HepG2 (cell line): ENCODE measurements around the gene HLA-DQA1. TPM values are rescaled to one million over a fixed set of nuclear protein-coding genes. Genes with fewer than 3 reads are reported as not detected.

Experiments used
- ATAC-seq: fragments of 200-7000 bp; cut with Tn5 transposase; 3 replicates; pipeline ENCODE4 v1.9.1; 2020; ENCODE audit warnings: mild to moderate bottlenecking, moderate library complexity
- BruUV-seq: library from RNA; stranded (reverse); fragments of 400-500 nt; replicated peaks from 2 replicates; lab custom pipeline; 2021; lab: Mats Ljungman, UMichigan
- CTCF ChIA-PET: fragments of 300-600 bp; formaldehyde crosslinking; extraction: SDS; loops from one replicate; lab custom pipeline; 2021; ENCODE audit warnings: low total read pairs, inconsistent platforms, low intra/inter-chr PET ratio; lab: Yijun Ruan, JAX
- POLR2A ChIA-PET: fragments of 350-600 bp; sonication (Branson Sonifier 250); formaldehyde crosslinking; loops from one replicate; lab custom pipeline; 2020; ENCODE audit warnings: antibody characterized with exemption, inconsistent platforms; lab: Yijun Ruan, JAX
- DNase-seq: peaks from one replicate; pipeline ENCODE4 v3.0.0-alpha.2; 2015; ENCODE audit warnings: low spot score
- FAIRE-seq: peaks from 3 replicates; lab custom pipeline; 2011; peaks lifted over from hg19 to GRCh38; lab: Jason Lieb, UNC
- H2AFZ ChIP-seq: one replicate; pipeline ENCODE4 v1.6.1; 2011; ENCODE audit warnings: low read length, inconsistent platforms
- H3K27ac ChIP-seq: fragments of 300-600 bp; 3 replicates; pipeline ENCODE4 v1.8.0; 2011; ENCODE audit warnings: mixed run types, mild to moderate bottlenecking, mixed read lengths, low read length, inconsistent platforms; ENCODE audit not compliant: insufficient read depth; ENCODE audit errors: extremely low read length
- H3K27me3 ChIP-seq, 2 experiments: fragments of 200-600 bp in 1 of 2; 2 replicates in 1 of 2; 3 replicates in 1 of 2; pipeline versions ENCODE4 v1.6.0 to v1.8.0; 2011; ENCODE audit warnings: low read length in 2 of 2, mild to moderate bottlenecking in 2 of 2, moderate library complexity in 2 of 2, inconsistent platforms in 1 of 2; ENCODE audit not compliant: insufficient read depth in 2 of 2, control insufficient read depth in 1 of 2
- H3K36me3 ChIP-seq, 2 experiments: fragments of 200-600 bp in 1 of 2; replicated peaks in 1 of 2; 2 replicates in 1 of 2; 3 replicates in 1 of 2; pipeline versions ENCODE4 v1.5.1 to v1.8.0; 2011; ENCODE audit warnings: low read length in 2 of 2, inconsistent platforms in 1 of 2; ENCODE audit not compliant: insufficient read depth in 2 of 2, control insufficient read depth in 1 of 2
- H3K4me1 ChIP-seq: 2 replicates; pipeline ENCODE4 v1.5.1; 2012; ENCODE audit warnings: low read length, inconsistent platforms; ENCODE audit not compliant: insufficient read depth
- H3K4me2 ChIP-seq: 2 replicates; pipeline ENCODE4 v1.6.0; 2011; ENCODE audit warnings: low read depth, low read length, inconsistent platforms
- H3K4me3 ChIP-seq, 3 experiments: fragments of 200-600 bp in 1 of 3; sonication (generic), shearing (Covaris generic) in 1 of 3; replicated peaks in 1 of 3; 2 replicates each; pipeline ENCODE4 v1.5.1; 2011 to 2016; ENCODE audit warnings: low read length in 3 of 3, inconsistent platforms in 2 of 3, low read depth in 2 of 3, mild to moderate bottlenecking in 2 of 3, control low read depth in 1 of 3, mixed read lengths in 1 of 3; ENCODE audit not compliant: insufficient read depth in 1 of 3
- H3K79me2 ChIP-seq: one replicate; pipeline ENCODE4 v1.6.1; 2011; ENCODE audit warnings: low read length, inconsistent platforms; ENCODE audit not compliant: insufficient read depth
- H3K9ac ChIP-seq: 2 replicates; pipeline ENCODE4 v1.6.0; 2011; ENCODE audit warnings: mild to moderate bottlenecking, low read depth, low read length, inconsistent platforms; ENCODE audit not compliant: insufficient read depth
- H3K9me3 ChIP-seq: 2 replicates; pipeline ENCODE4 v1.5.1; 2012; ENCODE audit warnings: mild to moderate bottlenecking, low read length
- H4K20me1 ChIP-seq: 2 replicates; pipeline ENCODE4 v1.6.0; 2011; ENCODE audit warnings: inconsistent platforms, mild to moderate bottlenecking, low read length, moderate library complexity; ENCODE audit not compliant: insufficient read depth
- ATF1 ChIP-seq: IDR thresholded peaks from 2 replicates; pipeline ENCODE4 v1.6.1; 2016; ENCODE audit warnings: mild to moderate bottlenecking, control low read depth
- ATF4 ChIP-seq, 2 experiments: fragments of 450-650 bp in 1 of 2; sonication (generic) in 1 of 2; formaldehyde crosslinking; IDR thresholded peaks; 2 replicates each; pipeline versions ENCODE4 v1.5.0 to v1.8.0; 2020 to 2022; ENCODE audit warnings: mild to moderate bottlenecking in 1 of 2, missing genetic modification reagents in 1 of 2
- BCL6 ChIP-seq: IDR thresholded peaks from 2 replicates; pipeline ENCODE4 v1.6.1; 2016; ENCODE audit warnings: missing genetic modification reagents, missing compliant biosample characterization
- CEBPB ChIP-seq: IDR thresholded peaks from 2 replicates; pipeline ENCODE4 v1.6.1; 2011; ENCODE audit warnings: low read depth, low read length, improper control_type of control experiment, borderline replicate concordance
- CREB1 ChIP-seq, 2 experiments: fragments of 450-650 bp in 1 of 2; IDR thresholded peaks; 2 replicates each; pipeline ENCODE4 v1.6.1; 2016 to 2017; ENCODE audit warnings: control low read depth in 1 of 2, mild to moderate bottlenecking in 1 of 2, missing compliant biosample characterization in 1 of 2, missing genetic modification characterization in 1 of 2
- CREM ChIP-seq, 2 experiments: sonication (generic) in 1 of 2; formaldehyde crosslinking in 1 of 2; IDR thresholded peaks; 2 replicates each; pipeline versions ENCODE4 v1.4.0 to v1.6.1; 2016 to 2020; ENCODE audit warnings: antibody characterized with exemption in 1 of 2, mild to moderate bottlenecking in 1 of 2, missing genetic modification reagents in 1 of 2
- FOSL2 ChIP-seq: sonication (generic); formaldehyde crosslinking; IDR thresholded peaks from 2 replicates; pipeline ENCODE4 v1.4.0; 2020; ENCODE audit warnings: missing genetic modification reagents
- HDAC1 ChIP-seq: sonication (generic); formaldehyde crosslinking; IDR thresholded peaks from 2 replicates; pipeline ENCODE4 v1.5.1; 2020; ENCODE audit warnings: mild to moderate bottlenecking, missing genetic modification reagents
- HNRNPK ChIP-seq: fragments of 200-400 bp; formaldehyde crosslinking; IDR thresholded peaks from 2 replicates; pipeline ENCODE4 v1.6.1; 2018; ENCODE audit warnings: low read length, low read depth, moderate library complexity, mild to moderate bottlenecking; ENCODE audit not compliant: poor library complexity, severe bottlenecking
- MEF2D ChIP-seq: sonication (generic); formaldehyde crosslinking; IDR thresholded peaks from 2 replicates; pipeline ENCODE4 v1.5.1; 2020; ENCODE audit warnings: mild to moderate bottlenecking, missing genetic modification reagents
- NFYB ChIP-seq: sonication (generic); formaldehyde crosslinking; IDR thresholded peaks from 2 replicates; pipeline ENCODE4 v1.4.0; 2020; ENCODE audit warnings: missing genetic modification reagents
- NFYC ChIP-seq: IDR thresholded peaks from 2 replicates; pipeline ENCODE4 v1.6.1; 2016; ENCODE audit warnings: missing genetic modification reagents, missing compliant biosample characterization
- NR2F6 ChIP-seq, 2 experiments: IDR thresholded peaks; 2 replicates each; pipeline ENCODE4 v1.6.1; 2016; ENCODE audit warnings: antibody characterized with exemption in 1 of 2, mild to moderate bottlenecking in 1 of 2
- RFX5 ChIP-seq: IDR thresholded peaks from 2 replicates; pipeline ENCODE4 v1.6.1; 2011; ENCODE audit warnings: low read depth, low read length, improper control_type of control experiment
- RFXANK ChIP-seq: IDR thresholded peaks from 2 replicates; pipeline ENCODE4 v1.6.1; 2016
- RFXAP ChIP-seq: sonication (generic); formaldehyde crosslinking; IDR thresholded peaks from 2 replicates; pipeline ENCODE4 v1.4.0; 2020; ENCODE audit warnings: missing genetic modification reagents, borderline replicate concordance
- SP5 ChIP-seq: IDR thresholded peaks from 2 replicates; pipeline ENCODE4 v1.6.1; 2016; ENCODE audit warnings: low read depth, borderline replicate concordance
- TRAFD1 ChIP-seq: sonication (generic); formaldehyde crosslinking; IDR thresholded peaks from 2 replicates; pipeline ENCODE4 v1.5.1; 2020; ENCODE audit warnings: missing genetic modification reagents, mild to moderate bottlenecking, borderline replicate concordance
- ZFP90 ChIP-seq: sonication (generic); formaldehyde crosslinking; IDR thresholded peaks from 2 replicates; pipeline ENCODE4 v1.8.0; 2022; ENCODE audit warnings: missing genetic modification reagents, mild to moderate bottlenecking, inconsistent platforms, borderline replicate concordance
- ZNF367 ChIP-seq: sonication (generic); formaldehyde crosslinking; IDR thresholded peaks from 2 replicates; pipeline ENCODE4 v1.4.0; 2020; ENCODE audit warnings: missing genetic modification reagents, borderline replicate concordance
- ZNF431 ChIP-seq: sonication (generic); formaldehyde crosslinking; IDR thresholded peaks from 2 replicates; pipeline ENCODE4 v1.9.0; 2022; ENCODE audit warnings: missing genetic modification reagents, low read depth, mild to moderate bottlenecking, borderline replicate concordance
- WGBS: methylation state at CpG from one replicate; pipeline ENCODE4 v1.1.6; 2017; ENCODE audit warnings: low lambda C conversion rate; 5-methylcytosine and 5-hydroxymethylcytosine counted together
- in situ Hi-C: cut with HindIII; loops from 2 replicates; pipeline ENCODE4 v1.10.0; 2017; ENCODE audit warnings: low pct_unique_long_range_greater_than_20kb; ENCODE audit not compliant: extremely low pct_ligation_motif_present
- intact Hi-C: fragments of 100-400 bp; cut with micrococcal nuclease; formaldehyde crosslinking; loops from one replicate; pipeline ENCODE4 v1.10.0; 2022; ENCODE audit not compliant: unreplicated experiment
- polyA plus RNA-seq, 8 experiments: library from polyadenylated mRNA; depleted of rRNA in 3 of 8; stranded (reverse) in 7 of 8; unstranded in 1 of 8; fragments of >200 nt; fragmentation: Illumina TruSeq in 4 of 8; extraction: Trizol in 4 of 8; gene quantifications; 2 replicates each; pipeline versions ENCODE4 v1.2.1 to v1.2.3, GENCODE V29; 2011 to 2016; ENCODE audit warnings: low read depth in 4 of 8, missing spikeins in 1 of 8, mixed read lengths in 1 of 8; ENCODE audit not compliant: insufficient read depth in 1 of 8
- total RNA-seq, 5 experiments: library from RNA; depleted of rRNA; stranded (reverse); fragments of >200 nt; fragmentation: Illumina TruSeq; extraction: Trizol; gene quantifications; 2 replicates each; pipeline ENCODE4 v1.2.3, GENCODE V29; 2016; ENCODE audit warnings: low read depth in 1 of 5

Gene HLA-DQA1
- total and polyA plus RNA-seq, 2 of the 13 experiments (the other 11 are each of a cell fraction or from before 2014, with no cell fraction given), result not detected

- intact Hi-C loops, result no loop called here
- BruUV-seq, result no TSS peak
- no peaks in the 10 kb centered on the region for H3K9me3 ChIP-seq
- FAIRE-seq (peak; percentile 52), ATAC-seq (peak; percentile 60), DNase-seq (peak; percentile 21)
- TF ChIP-seq CREM (IDR thresholded peaks at IDR 0.05), result peak; percentile 26; the same call in 1 of the 2 replicates
- TF ChIP-seq CREM (CRISPR knock-in tag; IDR thresholded peaks at IDR 0.05), result no peak
- TF ChIP-seq NFYC (CRISPR knock-in tag), result peak; percentile 56
- TF ChIP-seq RFX5, result peak; percentile 98
- no peak for TF ChIP-seq MEF2D (CRISPR knock-in tag)
- TF ChIP-seq HDAC1, result no peak
- no peak for TF ChIP-seq CREB1 (IDR thresholded peaks at IDR 0.05)
- peak; percentile 89 for TF ChIP-seq CREB1 (CRISPR knock-in tag; IDR thresholded peaks at IDR 0.05)
- TF ChIP-seq ATF1 (CRISPR knock-in tag), result peak; percentile 42; the same call in 1 of the 2 replicates
- 0 out of 2 replicates have a peak, but pooled peaks have one; percentile 18 for TF ChIP-seq BCL6 (CRISPR knock-in tag)
- no peak for TF ChIP-seq TRAFD1 (CRISPR knock-in tag)
- peak; percentile 99 for TF ChIP-seq RFXANK (CRISPR knock-in tag)
- peak; percentile 49; the same call in 1 of the 2 replicates for TF ChIP-seq NFYB (CRISPR knock-in tag)
- no peak for TF ChIP-seq CEBPB
- no peak for TF ChIP-seq ZFP90 (CRISPR knock-in tag)
- 0 out of 2 replicates have a peak, but pooled peaks have one; percentile 22 for TF ChIP-seq FOSL2 (CRISPR knock-in tag)
- TF ChIP-seq RFXAP (CRISPR knock-in tag), result peak; percentile 99
- TF ChIP-seq ZNF431 (CRISPR knock-in tag), result no peak
- TF ChIP-seq NR2F6 (IDR thresholded peaks at IDR 0.05), result no peak
- TF ChIP-seq NR2F6 (CRISPR knock-in tag; IDR thresholded peaks at IDR 0.05), result no peak
- TF ChIP-seq ATF4 (CRISPR knock-in tag; IDR thresholded peaks at IDR 0.05), result no peak
- TF ChIP-seq ZNF367 (CRISPR knock-in tag), result no peak
- TF ChIP-seq HNRNPK, result no peak
- no peak for TF ChIP-seq SP5 (CRISPR knock-in tag)
- in situ Hi-C loops, result no loop called here
- no peak overlapping the region for H3K27ac ChIP-seq
- H3K4me3 ChIP-seq, result no peak overlapping the region
- H3K4me1 ChIP-seq, result no peaks in the 10 kb centered on the region
- H3K36me3 ChIP-seq, result no peaks in the 10 kb centered on the region
- under 1% methylated on average over 8 of the region's 8 CpGs for WGBS
- CTCF ChIA-PET, result no interaction called here
- no peak overlapping the region for H3K4me2 ChIP-seq
- 0 out of 5 replicates have a peak, but pooled peaks cover 1 to 4% of the 10 kb centered on the region in 2 experiments for H3K27me3 ChIP-seq
- POLR2A ChIA-PET, result no interaction called here
- no peaks in the 10 kb centered on the region for H3K79me2 ChIP-seq
- H2AFZ ChIP-seq, result no peak overlapping the region
- H4K20me1 ChIP-seq, result no peaks in the 10 kb centered on the region
- no peak overlapping the region for H3K9ac ChIP-seq
Observed at GRCh38 chr6:32609731-32610640, 27.2 kb upstream of the HLA-DQA1 start.
